Vagina (tissue), 2 donors: ENCODE measurements around the gene DCLRE1B. TPM values are rescaled to one million over a fixed set of nuclear protein-coding genes. Genes with fewer than 3 reads are reported as not detected.
A peak's percentile ranks its signal among the peaks of the same experiment; 100 is the strongest.

Source experiments
- DNase-seq, 2 donors: peaks; one replicate each; pipeline ENCODE4 v3.0.0-alpha.2; 2017; ENCODE audit errors: extremely low spot score in 2 of 2
- H3K27ac ChIP-seq: fragments of 200-600 bp; sonication (generic); one replicate; pipeline ENCODE4 v1.5.1; 2019
- H3K27me3 ChIP-seq: fragments of 200-600 bp; sonication (generic); one replicate; pipeline ENCODE4 v1.5.1; 2019
- H3K36me3 ChIP-seq, 2 donors: fragments of 200-600 bp; sonication (generic); one replicate each; pipeline ENCODE4 v1.5.1; 2017 to 2019
- H3K4me1 ChIP-seq: fragments of 200-600 bp; sonication (generic); one replicate; pipeline ENCODE4 v1.5.1; 2019
- H3K4me3 ChIP-seq, 2 donors: fragments of 200-600 bp; sonication (generic); 1 replicate in 1 of 2; 2 replicates in 1 of 2; pipeline ENCODE4 v1.5.1; 2016 to 2019
- H3K9me3 ChIP-seq: fragments of 200-600 bp; sonication (generic); one replicate; pipeline ENCODE4 v1.5.1; 2019
- POLR2A ChIP-seq, 2 donors: fragments of 450-650 bp; IDR thresholded peaks; one replicate each; pipeline ENCODE4 v1.6.1; 2017; ENCODE audit warnings: antibody characterized with exemption in 2 of 2, mild to moderate bottlenecking in 2 of 2, moderate library complexity in 2 of 2
- POLR2AphosphoS5 ChIP-seq, 2 donors: sonication (generic); formaldehyde crosslinking; IDR thresholded peaks; one replicate each; pipeline ENCODE4 v1.9.0; 2017; ENCODE audit warnings: antibody characterized with exemption in 2 of 2, mild to moderate bottlenecking in 2 of 2, low read depth in 1 of 2; ENCODE audit not compliant: insufficient read depth in 1 of 2
- intact Hi-C: fragments of 100-400 bp; cut with DNase I; formaldehyde crosslinking; loops from one replicate; pipeline ENCODE4 v1.15.1; 2023
- total RNA-seq: library from RNA; depleted of rRNA; stranded (reverse); fragments of >200 nt; gene quantifications from one replicate; pipeline ENCODE4 v1.2.3, GENCODE V29; 2016
- TF ChIP-seq, protein P1 (sequence below), 3 experiments: fragments of 450-650 bp in 2 of 3; fragments of 200-600 bp in 1 of 3; sonication (generic) in 1 of 3; IDR thresholded peaks; one replicate each; pipeline ENCODE4 v1.5.1; 2017 to 2019; ENCODE audit warnings: antibody characterized with exemption in 3 of 3, mild to moderate bottlenecking in 2 of 3, moderate library complexity in 2 of 3

Gene DCLRE1B
- total RNA-seq, 1 donor from 2014 or later = 5.2 TPM

GRCh38 chr1:113868387-113869083, 36.6 kb upstream of the DCLRE1B start:
- TF ChIP-seq POLR2A (IDR thresholded peaks at IDR 0.05) = no peak
- intact Hi-C loops = no loop called here
- H3K4me1 ChIP-seq = no peaks in the 10 kb centered on the region
- H3K4me3 ChIP-seq = no peak overlapping the region
- H3K9me3 ChIP-seq = no peaks in the 10 kb centered on the region
- no peak for DNase-seq
- H3K36me3 ChIP-seq = no peaks in the 10 kb centered on the region
- no peak overlapping the region for H3K27ac ChIP-seq
- no peaks in the 10 kb centered on the region for H3K27me3 ChIP-seq

GRCh38 chr1:113870778-113871177, 34.3 kb upstream of the DCLRE1B start:
- Histone ChIP-seq H3K9me3 (no peaks in the 10 kb centered on the region), H3K4me3 (peak overlapping the region in 1 of 2 donors; percentile 4), H3K4me1 (no peaks in the 10 kb centered on the region), H3K27ac (peak overlapping the region; percentile 1), H3K36me3 (no peaks in the 10 kb centered on the region), H3K27me3 (no peaks in the 10 kb centered on the region)
- TF ChIP-seq, protein P1, sequence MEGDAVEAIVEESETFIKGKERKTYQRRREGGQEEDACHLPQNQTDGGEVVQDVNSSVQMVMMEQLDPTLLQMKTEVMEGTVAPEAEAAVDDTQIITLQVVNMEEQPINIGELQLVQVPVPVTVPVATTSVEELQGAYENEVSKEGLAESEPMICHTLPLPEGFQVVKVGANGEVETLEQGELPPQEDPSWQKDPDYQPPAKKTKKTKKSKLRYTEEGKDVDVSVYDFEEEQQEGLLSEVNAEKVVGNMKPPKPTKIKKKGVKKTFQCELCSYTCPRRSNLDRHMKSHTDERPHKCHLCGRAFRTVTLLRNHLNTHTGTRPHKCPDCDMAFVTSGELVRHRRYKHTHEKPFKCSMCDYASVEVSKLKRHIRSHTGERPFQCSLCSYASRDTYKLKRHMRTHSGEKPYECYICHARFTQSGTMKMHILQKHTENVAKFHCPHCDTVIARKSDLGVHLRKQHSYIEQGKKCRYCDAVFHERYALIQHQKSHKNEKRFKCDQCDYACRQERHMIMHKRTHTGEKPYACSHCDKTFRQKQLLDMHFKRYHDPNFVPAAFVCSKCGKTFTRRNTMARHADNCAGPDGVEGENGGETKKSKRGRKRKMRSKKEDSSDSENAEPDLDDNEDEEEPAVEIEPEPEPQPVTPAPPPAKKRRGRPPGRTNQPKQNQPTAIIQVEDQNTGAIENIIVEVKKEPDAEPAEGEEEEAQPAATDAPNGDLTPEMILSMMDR (IDR thresholded peaks at IDR 0.05) = no peak
- TF ChIP-seq POLR2A (IDR thresholded peaks at IDR 0.05) (no peak), POLR2AphosphoS5 (IDR thresholded peaks at IDR 0.05; ENCODE audit: insufficient read depth in 1 of 2, low read depth in 1 of 2) (no peak)
- DNase-seq = no peak
- intact Hi-C loops = no loop called here

DNA sequence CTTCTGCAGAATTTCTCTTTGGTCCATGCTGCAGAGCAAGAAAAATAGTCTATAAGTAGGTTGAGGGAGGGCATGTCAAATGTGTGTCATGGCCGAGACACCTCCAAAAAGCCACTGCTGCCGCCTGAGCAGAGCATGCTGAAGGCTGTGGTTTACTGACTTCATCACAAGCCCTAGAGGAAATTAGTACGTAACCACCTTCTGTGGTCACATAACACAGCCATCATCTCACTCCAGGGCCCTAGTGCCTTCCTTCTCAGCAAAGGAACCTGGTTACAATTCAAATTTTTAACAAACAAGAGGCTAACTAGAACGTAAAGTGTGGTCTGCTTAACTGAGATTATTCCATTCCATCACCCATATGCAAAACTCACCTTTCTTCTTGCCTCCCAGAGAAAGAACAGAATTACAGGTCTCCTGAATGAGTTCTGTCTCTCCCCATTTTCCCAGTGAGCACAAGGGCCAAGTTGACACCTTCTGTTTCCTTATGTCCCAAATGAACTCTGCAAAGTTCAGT, 33.5 kb upstream of the DCLRE1B start, which contains the start of gene PTPN22:
Gene PTPN22 (minus strand): TSS at position 116 of the 517 bp plus-strand sequence.
- Histone ChIP-seq H3K4me1 (no peaks in the 10 kb centered on the region), H3K36me3 (no peaks in the 10 kb centered on the region), H3K9me3 (no peaks in the 10 kb centered on the region), H3K27ac (peak within 1 kb of the TSS; percentile 2), H3K27me3 (no peaks in the 10 kb centered on the region), H3K4me3 (peak within 1 kb of the TSS in 1 of 2 donors; percentile 4)
- intact Hi-C loops = no loop called here
- TF ChIP-seq POLR2AphosphoS5 (IDR thresholded peaks at IDR 0.05; ENCODE audit: insufficient read depth in 1 of 2, low read depth in 1 of 2) = no peak
- TF ChIP-seq, protein P1 (IDR thresholded peaks at IDR 0.05) = no peak
- peak in 1 of 2 donors; percentile 26 for TF ChIP-seq POLR2A (IDR thresholded peaks at IDR 0.05)
- no peak for DNase-seq

DNA sequence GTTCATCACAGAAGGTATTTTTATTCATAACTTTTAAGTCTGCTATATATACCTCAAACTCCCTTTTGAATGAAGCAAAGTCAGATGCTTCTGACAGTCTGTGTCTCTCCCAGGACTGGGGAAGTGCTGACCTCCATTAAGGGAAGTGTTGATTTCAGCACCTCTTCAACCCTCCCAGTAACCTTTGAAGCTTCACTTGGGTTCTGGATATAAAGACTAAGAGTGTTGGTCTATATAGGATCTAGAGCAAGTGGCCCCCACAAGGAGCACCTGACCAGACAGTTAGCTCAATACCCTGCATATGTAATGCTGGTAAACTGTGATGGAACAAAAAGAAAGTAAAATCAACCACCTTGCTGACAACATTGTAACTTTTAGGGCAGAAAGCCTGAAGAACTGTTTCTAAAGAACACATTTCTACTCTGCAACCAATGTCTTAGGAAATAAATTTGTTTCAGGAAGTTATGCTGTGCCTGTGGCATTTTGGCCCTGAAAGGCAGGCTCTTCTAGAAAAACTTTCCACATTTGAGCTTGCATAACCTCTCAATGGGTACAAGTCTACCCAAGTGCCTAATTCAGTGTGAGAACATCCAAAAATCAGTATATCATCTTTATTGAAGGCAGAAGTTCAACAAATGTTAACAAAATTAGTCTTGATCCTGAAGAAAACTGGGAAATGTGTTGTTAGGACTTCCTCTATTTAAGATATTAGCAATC, 32.7 kb upstream of the DCLRE1B start:
- H3K9me3 ChIP-seq = no peaks in the 10 kb centered on the region
- H3K4me1 ChIP-seq = no peaks in the 10 kb centered on the region
- H3K36me3 ChIP-seq = no peaks in the 10 kb centered on the region
- no peak for DNase-seq
- peak overlapping the region; percentile 2 for H3K27ac ChIP-seq
- TF ChIP-seq POLR2AphosphoS5 (IDR thresholded peaks at IDR 0.05; ENCODE audit: insufficient read depth in 1 of 2, low read depth in 1 of 2) (no peak), POLR2A (IDR thresholded peaks at IDR 0.05) (no peak)
- TF ChIP-seq, protein P1 (IDR thresholded peaks at IDR 0.05) = no peak
- intact Hi-C loops = no loop called here
- H3K4me3 ChIP-seq = no peak overlapping the region
- no peaks in the 10 kb centered on the region for H3K27me3 ChIP-seq

DNA sequence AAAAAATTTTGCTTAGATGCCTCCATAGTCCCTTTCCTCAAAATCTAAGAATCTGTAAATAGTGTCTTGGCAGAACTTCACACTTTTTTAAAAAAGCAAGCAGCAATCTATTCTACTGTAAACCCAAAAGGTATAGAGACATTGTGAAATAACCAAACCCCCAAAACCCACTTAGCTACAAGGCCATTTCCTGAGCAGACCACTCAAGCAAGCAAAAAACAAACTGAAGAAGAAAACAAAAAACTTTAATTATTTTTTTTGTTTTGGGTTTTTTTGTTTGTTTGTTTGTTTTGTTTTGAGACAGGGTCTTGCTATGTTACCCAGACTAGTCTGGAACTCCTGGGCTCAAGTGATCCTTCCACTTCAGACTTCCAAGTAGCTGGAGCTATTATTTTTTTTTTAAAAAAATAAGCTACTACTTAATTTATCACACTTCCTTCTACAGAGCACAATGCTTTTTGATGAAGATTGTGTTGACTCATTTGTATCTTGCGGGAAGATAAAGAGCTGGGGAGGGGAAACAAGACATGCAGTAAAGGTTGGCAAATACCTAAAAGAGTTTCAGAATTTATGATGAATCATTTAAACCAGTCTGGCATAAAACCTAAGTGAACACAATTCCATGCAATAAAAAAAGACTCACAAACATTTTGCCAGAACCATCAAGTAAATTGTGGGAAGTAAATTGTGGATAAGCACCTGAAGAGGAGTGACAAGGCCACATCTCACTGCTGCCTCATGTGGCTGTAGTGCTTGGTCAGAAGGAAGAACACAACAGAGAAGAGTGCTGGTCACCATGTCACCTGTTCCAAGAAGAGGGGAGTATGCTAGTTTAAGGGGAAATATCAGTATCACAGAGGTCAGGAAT, 30.9 kb upstream of the DCLRE1B start:
- no peak for DNase-seq

More for the DNA sequence above, 30.9 kb upstream of the DCLRE1B start:
- H3K4me3 ChIP-seq = no peak overlapping the region
- H3K27me3 ChIP-seq = no peaks in the 10 kb centered on the region
- H3K4me1 ChIP-seq = no peaks in the 10 kb centered on the region
- TF ChIP-seq, protein P1 (IDR thresholded peaks at IDR 0.05) = no peak
- TF ChIP-seq POLR2AphosphoS5 (IDR thresholded peaks at IDR 0.05; ENCODE audit: insufficient read depth in 1 of 2, low read depth in 1 of 2) (no peak), POLR2A (IDR thresholded peaks at IDR 0.05) (no peak)
- no peak overlapping the region for H3K27ac ChIP-seq
- intact Hi-C loops = no loop called here
- no peaks in the 10 kb centered on the region for H3K36me3 ChIP-seq
- no peaks in the 10 kb centered on the region for H3K9me3 ChIP-seq
